ENCODE measurements around the gene PPP5C.
A peak's percentile ranks its signal among the peaks of the same experiment; 100 is the strongest.
"Not testable (repeated sequence)": the region's sequence is repeated elsewhere in the genome, so short reads cannot be mapped to it uniquely, and the experiment has no call there.

The PPP5C gene

GRCh38 chr19:46386996-46387712, 40.3 kb downstream of the PPP5C start:
- DNase-seq, result no peak

- DNase-seq, result no peak
Observed at GRCh38 chr19:46387713-46388130, 40.8 kb downstream of the PPP5C start.

GRCh38 chr19:46388311-46389095, 41.6 kb downstream of the PPP5C start:
- DNase-seq, result no peak

DNA sequence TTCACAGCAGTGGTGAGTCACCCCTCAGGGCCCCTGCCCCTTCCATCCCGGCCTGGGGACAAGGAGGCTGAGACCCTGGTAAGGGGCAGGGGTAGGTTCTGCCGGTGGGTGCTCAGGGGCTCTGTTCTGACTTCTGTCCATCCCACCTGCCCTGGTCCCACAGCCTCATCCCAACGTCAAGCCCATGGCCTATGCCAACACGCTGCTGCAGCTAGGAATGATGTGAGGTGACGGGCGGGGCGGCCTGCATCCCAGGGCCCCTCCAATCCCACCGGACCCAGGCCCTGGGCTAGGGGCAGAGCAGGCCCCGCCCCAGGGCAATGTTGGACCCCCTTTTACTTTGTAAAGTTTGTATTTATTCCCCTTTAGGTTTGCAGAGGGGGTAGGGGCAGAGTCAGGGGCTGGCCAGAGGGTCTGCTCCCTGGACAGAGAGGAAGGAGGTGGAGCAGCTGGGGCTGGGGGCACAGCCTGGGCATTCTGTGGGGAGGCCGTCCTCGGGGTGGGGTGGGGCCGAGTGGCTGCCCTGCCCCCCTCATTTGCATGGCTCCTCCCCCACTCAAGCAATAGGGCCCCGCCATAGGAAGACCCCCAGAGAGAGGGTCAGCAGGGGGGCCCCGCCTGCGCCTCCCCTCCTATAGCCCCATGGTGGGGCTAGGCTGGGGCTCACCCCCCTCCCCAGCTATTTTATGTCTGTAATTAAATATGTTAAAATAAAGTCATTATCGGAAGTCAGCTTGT, 43.4 kb downstream of the PPP5C start:
- no peak for DNase-seq

DNA sequence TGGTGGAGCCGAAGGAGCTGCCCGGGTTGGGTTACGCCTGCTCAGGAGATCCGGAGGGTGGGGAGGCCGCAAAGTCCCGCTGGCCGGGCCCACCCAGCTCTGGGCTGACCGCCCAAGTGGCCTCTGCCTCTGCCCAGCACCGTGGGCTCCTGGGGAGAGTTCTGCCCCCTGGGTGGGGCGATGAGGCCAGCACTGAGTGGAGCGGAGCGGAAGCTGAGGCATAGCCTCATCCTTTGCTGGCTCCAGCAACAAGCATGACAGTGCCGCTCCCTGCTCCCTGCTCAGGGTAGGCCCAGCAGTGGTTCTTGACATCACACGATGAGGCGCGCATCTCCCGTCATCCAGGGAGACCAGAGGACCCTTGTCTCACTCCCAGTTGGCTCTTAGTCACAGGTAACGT, 44.0 kb downstream of the PPP5C start:
- DNase-seq, result no peak

DNA sequence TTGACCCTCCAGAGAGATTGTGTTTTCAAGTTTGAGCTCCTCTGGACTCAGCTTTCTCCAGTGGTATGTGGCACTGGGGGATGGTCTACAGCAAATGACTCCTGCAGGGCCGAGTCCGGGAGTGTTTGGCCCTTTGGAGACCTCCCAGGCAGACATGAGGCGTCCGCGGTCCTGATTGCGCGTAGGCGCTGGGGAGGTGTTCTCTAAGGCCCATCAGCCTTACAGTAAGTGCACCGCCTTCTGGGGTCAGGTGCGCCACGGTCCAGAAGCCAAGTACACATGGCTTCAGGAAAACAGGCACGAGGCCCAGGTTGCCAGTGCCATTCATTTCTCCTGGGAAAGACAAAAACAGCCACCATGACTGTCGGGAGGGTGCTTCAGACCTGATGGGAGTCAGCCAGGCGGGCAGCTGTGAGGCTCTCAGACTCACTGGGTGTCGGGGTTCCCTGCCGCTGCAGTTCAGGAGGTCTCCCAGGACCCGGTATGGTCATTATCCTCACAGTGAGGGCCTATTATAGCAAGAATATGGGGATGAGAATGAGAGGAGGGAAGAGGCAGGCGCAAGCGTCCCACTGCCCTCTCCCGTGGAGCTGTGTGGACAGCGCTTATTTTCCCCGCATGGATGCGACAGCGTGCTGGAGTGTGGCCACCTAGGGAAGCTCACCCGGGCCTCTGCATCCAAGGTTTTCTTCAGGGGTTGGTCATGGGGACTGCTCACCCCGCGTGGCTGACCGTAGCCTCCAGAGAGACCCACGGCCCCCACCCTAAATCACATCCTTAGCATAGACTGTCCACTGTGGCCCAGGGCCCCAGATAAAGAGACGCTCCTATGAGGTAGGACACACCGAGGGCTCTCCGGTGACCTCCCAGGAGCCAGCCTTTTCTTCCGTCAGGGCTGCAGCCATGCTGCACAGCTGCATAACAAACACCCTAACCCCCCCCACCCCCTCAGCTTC, 44.7 kb downstream of the PPP5C start:
- DNase-seq, result no peak

DNA sequence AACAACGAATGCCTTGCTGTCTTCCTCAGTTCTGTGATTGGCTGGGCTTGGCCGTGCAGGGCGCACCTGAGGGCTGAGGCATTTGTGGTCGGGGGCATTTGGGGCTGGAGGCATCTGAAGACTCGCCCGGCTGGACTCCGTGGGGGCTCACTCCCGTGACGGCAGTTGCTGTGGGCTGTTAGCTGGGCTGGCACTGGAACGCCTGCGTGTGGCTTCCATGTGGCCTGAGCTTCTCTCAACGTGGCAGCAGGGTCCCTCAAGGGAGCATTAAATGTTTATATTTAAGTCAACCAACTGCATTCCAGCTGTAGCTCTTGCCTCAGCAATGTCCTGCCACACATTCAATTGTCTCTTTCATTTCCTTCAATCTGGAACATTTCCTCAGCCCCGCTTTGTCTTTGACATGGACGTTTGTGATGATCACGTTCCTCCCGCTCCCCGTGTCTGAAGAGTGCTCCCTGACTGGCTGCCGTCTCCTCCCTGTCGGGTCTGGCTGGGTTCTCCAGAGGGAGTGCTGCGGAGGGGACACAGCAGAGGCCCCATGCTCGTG, 45.4 kb downstream of the PPP5C start:
- peak; percentile 31 for DNase-seq

GRCh38 chr19:46392837-46393236, 46.0 kb downstream of the PPP5C start:
- DNase-seq, result no peak

GRCh38 chr19:46393456-46394401, 46.8 kb downstream of the PPP5C start:
- no peak for DNase-seq

DNA sequence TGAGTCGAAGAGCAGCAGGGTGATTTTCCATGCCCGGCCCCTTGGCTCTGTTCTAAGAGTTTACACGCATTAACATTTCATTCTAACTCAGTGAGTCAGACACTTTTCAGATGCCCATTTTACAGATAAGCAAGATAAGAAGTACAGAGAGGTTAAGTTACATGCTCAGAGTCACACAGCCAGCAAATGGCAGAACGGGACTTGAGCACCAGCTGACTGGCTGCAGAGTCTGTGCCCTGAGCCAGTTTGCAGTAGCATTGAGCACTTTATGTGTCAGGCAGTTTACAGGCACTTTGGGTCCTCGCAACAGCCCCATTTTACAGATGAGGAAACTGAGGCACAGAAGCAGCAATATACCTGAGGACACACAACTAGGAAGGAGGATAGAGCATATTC, 47.5 kb downstream of the PPP5C start:
- DNase-seq, result no peak

GRCh38 chr19:46397801-46398479, 51.1 kb downstream of the PPP5C start:
- not testable (repeated sequence) for DNase-seq

- DNase-seq, result no peak
Observed at GRCh38 chr19:46402725-46403124, 55.8 kb downstream of the PPP5C start.

DNA sequence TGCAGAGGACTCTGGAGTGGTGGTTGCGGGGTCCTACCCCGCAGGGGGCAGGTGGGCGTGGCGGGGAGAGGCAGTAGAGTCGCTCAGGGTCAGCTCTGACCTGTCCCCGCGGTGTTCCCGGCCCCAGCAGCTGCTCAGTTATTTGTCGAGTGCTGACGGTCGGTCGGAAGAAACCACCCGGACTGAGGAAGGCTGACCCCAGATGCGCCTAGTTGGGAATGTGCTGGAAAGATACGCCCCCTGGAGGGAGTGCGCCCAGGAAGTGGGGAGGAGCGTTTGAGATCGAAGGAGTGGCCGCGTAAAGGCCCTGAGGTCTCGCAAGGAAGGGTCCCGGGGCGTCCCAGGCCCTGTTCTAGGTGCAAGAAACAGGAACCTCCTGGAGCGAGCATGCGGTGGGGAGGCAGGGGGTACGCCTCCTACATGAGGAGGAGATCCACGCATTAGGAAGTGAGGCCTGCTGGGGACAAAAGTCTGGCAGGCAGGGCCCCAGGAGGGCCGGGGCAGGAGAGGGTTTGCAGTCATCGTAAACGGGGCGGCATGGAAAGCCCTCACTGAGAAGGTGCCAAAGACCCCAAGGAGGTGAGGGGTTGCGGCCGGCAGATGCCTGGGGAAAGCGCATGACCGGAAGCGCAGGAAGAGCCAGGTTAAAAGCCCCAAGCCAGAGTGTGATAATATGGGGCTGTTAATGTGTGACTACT, 57.3 kb downstream of the PPP5C start:
- no peak for DNase-seq

- DNase-seq, result no peak
Observed at GRCh38 chr19:46404753-46405468, 58.0 kb downstream of the PPP5C start.

GRCh38 chr19:46406976-46407375, 60.1 kb downstream of the PPP5C start:
- DNase-seq, result no peak

DNA sequence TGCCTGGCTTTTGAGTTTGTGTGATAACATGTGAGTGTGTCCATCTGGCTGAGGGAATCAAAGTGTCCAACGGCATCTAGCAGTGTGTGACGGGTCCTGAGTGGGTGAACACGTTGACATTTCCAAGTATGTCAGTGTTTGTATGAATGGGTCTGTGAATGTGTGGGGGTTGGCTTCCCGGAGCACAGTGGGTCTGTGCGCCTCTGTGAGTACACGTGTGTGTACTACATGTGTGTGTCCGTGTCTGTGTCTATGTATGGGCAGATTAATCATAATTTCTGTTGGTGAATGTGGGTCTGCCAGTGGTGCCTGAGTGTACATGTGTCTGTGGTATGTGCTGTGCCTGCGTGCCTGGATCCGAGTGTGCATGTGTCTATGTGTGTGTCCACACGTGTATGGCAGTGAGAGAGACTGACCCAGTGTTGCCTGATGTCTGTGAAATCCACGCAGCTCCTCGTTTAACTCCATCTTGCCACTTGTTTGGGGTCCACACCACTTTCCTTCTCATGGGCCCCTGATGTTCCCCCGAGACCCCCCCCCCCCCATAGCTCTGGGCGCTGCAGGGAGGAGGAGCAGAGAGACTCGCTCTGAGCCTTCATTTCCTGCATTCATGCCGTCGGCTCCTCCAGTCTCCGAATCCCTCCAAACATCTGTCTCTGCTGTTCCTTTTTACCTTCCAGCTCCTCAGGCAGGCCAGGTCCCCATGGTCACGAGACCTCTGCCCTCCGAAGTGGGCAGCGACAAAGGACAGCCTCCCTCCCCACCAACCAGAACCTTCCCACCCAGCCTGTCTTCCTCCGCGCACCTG, 61.2 kb downstream of the PPP5C start:
- no peak for DNase-seq

GRCh38 chr19:46408664-46409039, 61.8 kb downstream of the PPP5C start:
- DNase-seq, result no peak

- no peak for DNase-seq
Observed at GRCh38 chr19:46409191-46409590, 62.3 kb downstream of the PPP5C start.

Measured in DMS 273 treated with DMSO at 0.1 percent for 48 hours (cell line).